ENCODE data around the gene ADGRG2. TPM values are rescaled to one million over a fixed set of nuclear protein-coding genes. Genes with fewer than 3 reads are reported as not detected.

The ADGRG2 gene
- total RNA-seq, 2 donors from 2014 or later, result 0.10 to 0.24 TPM

- intact Hi-C loops (cut with DNase I), result no loop called here
- H3K4me1 ChIP-seq, result no peaks in the 10 kb centered on the region
- DNase-seq, result no peak
- H3K36me3 ChIP-seq, result no peaks in the 10 kb centered on the region
- H3K27me3 ChIP-seq, result peaks cover 3% of the 10 kb centered on the region
- no peak overlapping the region for H3K27ac ChIP-seq
- H3K9ac ChIP-seq (ENCODE audit: low read depth in 2 of 2, low read length in 2 of 2), result no peak overlapping the region
- no peak overlapping the region for H3K4me3 ChIP-seq
- TF ChIP-seq, protein P1, sequence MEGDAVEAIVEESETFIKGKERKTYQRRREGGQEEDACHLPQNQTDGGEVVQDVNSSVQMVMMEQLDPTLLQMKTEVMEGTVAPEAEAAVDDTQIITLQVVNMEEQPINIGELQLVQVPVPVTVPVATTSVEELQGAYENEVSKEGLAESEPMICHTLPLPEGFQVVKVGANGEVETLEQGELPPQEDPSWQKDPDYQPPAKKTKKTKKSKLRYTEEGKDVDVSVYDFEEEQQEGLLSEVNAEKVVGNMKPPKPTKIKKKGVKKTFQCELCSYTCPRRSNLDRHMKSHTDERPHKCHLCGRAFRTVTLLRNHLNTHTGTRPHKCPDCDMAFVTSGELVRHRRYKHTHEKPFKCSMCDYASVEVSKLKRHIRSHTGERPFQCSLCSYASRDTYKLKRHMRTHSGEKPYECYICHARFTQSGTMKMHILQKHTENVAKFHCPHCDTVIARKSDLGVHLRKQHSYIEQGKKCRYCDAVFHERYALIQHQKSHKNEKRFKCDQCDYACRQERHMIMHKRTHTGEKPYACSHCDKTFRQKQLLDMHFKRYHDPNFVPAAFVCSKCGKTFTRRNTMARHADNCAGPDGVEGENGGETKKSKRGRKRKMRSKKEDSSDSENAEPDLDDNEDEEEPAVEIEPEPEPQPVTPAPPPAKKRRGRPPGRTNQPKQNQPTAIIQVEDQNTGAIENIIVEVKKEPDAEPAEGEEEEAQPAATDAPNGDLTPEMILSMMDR (IDR thresholded peaks at IDR 0.05), result no peak
- no peaks in the 10 kb centered on the region for H3K9me3 ChIP-seq
These were observed 158.2 kb downstream of the ADGRG2 start for GRCh38 chrX:18964026-18964425.

- Histone ChIP-seq H3K27ac (no peak overlapping the region), H3K4me3 (no peak overlapping the region), H3K9ac (ENCODE audit: low read depth in 2 of 2, low read length in 2 of 2) (no peak overlapping the region), H3K36me3 (no peaks in the 10 kb centered on the region), H3K4me1 (no peaks in the 10 kb centered on the region), H3K9me3 (no peaks in the 10 kb centered on the region), H3K27me3 (no peaks in the 10 kb centered on the region)
- DNase-seq, result no peak
- intact Hi-C loops (cut with DNase I), result no loop called here
- TF ChIP-seq, protein P1 (IDR thresholded peaks at IDR 0.05), result no peak
These were observed 159.9 kb downstream of the ADGRG2 start for GRCh38 chrX:18962329-18962728.

GRCh38 chrX:18961686-18962085 is 160.6 kb downstream of the ADGRG2 start:
- no peaks in the 10 kb centered on the region for H3K36me3 ChIP-seq
- DNase-seq, result no peak
- intact Hi-C loops (cut with DNase I), result no loop called here
- no peak overlapping the region for H3K4me3 ChIP-seq
- H3K9me3 ChIP-seq, result no peaks in the 10 kb centered on the region
- TF ChIP-seq, protein P1 (IDR thresholded peaks at IDR 0.05), result no peak
- H3K4me1 ChIP-seq, result no peaks in the 10 kb centered on the region
- no peak overlapping the region for H3K27ac ChIP-seq
- H3K27me3 ChIP-seq, result no peaks in the 10 kb centered on the region
- H3K9ac ChIP-seq (ENCODE audit: low read depth in 2 of 2, low read length in 2 of 2), result no peak overlapping the region

DNA sequence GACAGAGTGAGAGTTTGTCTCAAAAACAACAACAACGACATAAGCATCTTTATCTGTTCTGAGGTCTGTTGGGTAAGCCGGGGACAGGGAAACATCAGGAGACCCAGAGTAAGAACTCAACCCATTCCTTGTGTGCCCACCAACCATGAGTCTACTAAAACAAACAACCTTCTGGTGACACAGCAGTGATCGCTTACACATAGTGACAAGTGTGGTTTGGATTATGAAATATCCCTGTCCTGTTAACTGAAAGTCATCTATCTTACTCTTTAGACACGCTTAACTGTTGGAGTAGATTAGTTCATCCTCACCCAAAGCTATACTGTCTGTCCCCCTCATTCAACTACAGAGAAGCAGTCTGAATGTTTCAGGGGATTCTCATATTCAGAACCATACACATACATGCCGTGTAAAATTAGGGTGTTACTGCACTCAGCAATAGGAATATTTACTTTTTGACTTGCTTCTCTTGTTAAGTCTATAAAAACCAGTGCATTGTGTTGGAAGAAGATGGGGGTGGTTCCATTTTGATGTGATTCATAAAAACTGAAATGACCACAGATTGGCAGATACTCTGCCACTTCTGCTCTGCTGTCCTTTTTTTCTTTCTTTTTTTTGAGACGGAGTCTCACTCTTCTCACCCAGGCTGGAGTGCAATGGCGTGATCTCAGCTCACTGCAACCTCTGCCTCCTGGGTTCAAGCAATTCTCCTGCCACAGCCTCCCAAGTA is 165.8 kb downstream of the ADGRG2 start:
- H3K9ac ChIP-seq (ENCODE audit: low read depth in 2 of 2, low read length in 2 of 2), result no peak overlapping the region
- no peak overlapping the region for H3K27ac ChIP-seq
- DNase-seq, result no peak
- H3K4me1 ChIP-seq, result no peaks in the 10 kb centered on the region
- TF ChIP-seq, protein P1 (IDR thresholded peaks at IDR 0.05), result no peak
- H3K4me3 ChIP-seq, result no peak overlapping the region
- no peaks in the 10 kb centered on the region for H3K36me3 ChIP-seq
- intact Hi-C loops (cut with DNase I), result no loop called here
- H3K9me3 ChIP-seq, result no peaks in the 10 kb centered on the region
- H3K27me3 ChIP-seq, result no peaks in the 10 kb centered on the region

DNA sequence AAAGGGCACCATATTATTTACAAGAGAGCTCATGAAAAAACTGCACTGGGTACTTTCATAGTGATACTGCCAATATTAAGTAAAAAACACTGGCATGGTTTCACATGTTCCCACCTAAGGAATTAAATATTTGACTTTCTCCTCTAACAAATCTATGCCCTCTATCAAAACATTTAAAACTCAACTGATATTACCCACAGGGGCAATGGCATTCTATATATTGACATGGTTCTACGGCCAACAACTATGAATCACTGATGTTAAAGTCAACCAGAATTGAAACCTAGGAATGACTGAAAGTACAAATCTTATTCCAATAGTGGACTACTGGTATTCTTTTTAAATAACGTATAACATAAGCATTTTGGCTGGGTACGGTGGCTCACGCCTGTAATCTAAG is 166.6 kb downstream of the ADGRG2 start:
- H3K4me1 ChIP-seq, result no peaks in the 10 kb centered on the region
- no peaks in the 10 kb centered on the region for H3K36me3 ChIP-seq
- TF ChIP-seq, protein P1 (IDR thresholded peaks at IDR 0.05), result no peak
- intact Hi-C loops (cut with DNase I), result no loop called here
- no peak for DNase-seq
- H3K9ac ChIP-seq (ENCODE audit: low read depth in 2 of 2, low read length in 2 of 2), result no peak overlapping the region
- H3K9me3 ChIP-seq, result no peaks in the 10 kb centered on the region
- no peak overlapping the region for H3K4me3 ChIP-seq
- no peaks in the 10 kb centered on the region for H3K27me3 ChIP-seq
- H3K27ac ChIP-seq, result no peak overlapping the region
